Measurements from ENCODE around the gene SULT1C2.

- no peak for TF ChIP-seq CTCF (IDR thresholded peaks at IDR 0.05; ENCODE audit: insufficient read depth, low read length)
- no peak for TF ChIP-seq REST (IDR thresholded peaks at IDR 0.05; ENCODE audit: insufficient replicate concordance, low read depth)
- TF ChIP-seq POLR2AphosphoS5 (IDR thresholded peaks at IDR 0.05; ENCODE audit: low read depth), result no peak
- no peak for TF ChIP-seq GABPA (IDR thresholded peaks at IDR 0.05; ENCODE audit: low read depth)
These were observed 35.6 kb upstream of the SULT1C2 start for GRCh38 chr2:108253106-108253505.

Measured in HL-60 (cell line).